HEK293T (cell line): ENCODE measurements around the gene LYPLAL1.
A peak's percentile ranks its signal among the peaks of the same experiment; 100 is the strongest.
"Not testable (repeated sequence)": the region's sequence is repeated elsewhere in the genome, so short reads cannot be mapped to it uniquely, and the experiment has no call there.

Experiments used
- CTCF ChIA-PET: fragments of 350-600 bp; formaldehyde crosslinking; extraction: SDS; loops from one replicate; lab custom pipeline; 2021; ENCODE audit warnings: antibody characterized with exemption, inconsistent platforms; lab: Yijun Ruan, JAX
- POLR2A ChIA-PET: fragments of 350-600 bp; formaldehyde crosslinking; extraction: SDS; loops from one replicate; lab custom pipeline; 2020; ENCODE audit warnings: antibody characterized with exemption, inconsistent platforms; lab: Yijun Ruan, JAX
- DNase-seq: peaks from one replicate; pipeline ENCODE4 v3.0.0; 2012; ENCODE audit warnings: mixed read lengths; ENCODE audit errors: extremely low spot score
- ARNT ChIP-seq: fragments of 450-650 bp; IDR thresholded peaks from 2 replicates; pipeline ENCODE4 v1.6.1; 2017; ENCODE audit warnings: mild to moderate bottlenecking
- BHLHE40 ChIP-seq: fragments of 450-650 bp; IDR thresholded peaks from 2 replicates; pipeline ENCODE4 v1.6.1; 2016; ENCODE audit warnings: mild to moderate bottlenecking, moderate library complexity, borderline replicate concordance
- CTBP1 ChIP-seq: fragments of 450-650 bp; IDR thresholded peaks from 2 replicates; pipeline ENCODE4 v1.6.1; 2016; ENCODE audit warnings: borderline replicate concordance
- ELF4 ChIP-seq: fragments of 450-650 bp; IDR thresholded peaks from 2 replicates; pipeline ENCODE4 v1.6.1; 2017; ENCODE audit warnings: antibody characterized with exemption
- FOXA1 ChIP-seq: fragments of 450-650 bp; IDR thresholded peaks from 2 replicates; pipeline ENCODE4 v1.6.1; 2016; ENCODE audit warnings: mild to moderate bottlenecking
- FOXK2 ChIP-seq: fragments of 450-650 bp; IDR thresholded peaks from 2 replicates; pipeline ENCODE4 v1.6.1; 2016; ENCODE audit warnings: mild to moderate bottlenecking
- FOXM1 ChIP-seq: fragments of 450-650 bp; IDR thresholded peaks from 2 replicates; pipeline ENCODE4 v1.6.1; 2017; ENCODE audit warnings: mild to moderate bottlenecking, borderline replicate concordance
- HDGF ChIP-seq: fragments of 450-650 bp; IDR thresholded peaks from 2 replicates; pipeline ENCODE4 v1.6.1; 2017; ENCODE audit warnings: antibody characterized with exemption, borderline replicate concordance
- L3MBTL2 ChIP-seq: fragments of 450-650 bp; conservative IDR thresholded peaks from 2 replicates; pipeline ENCODE4 v1.6.1; 2016; ENCODE audit warnings: mild to moderate bottlenecking
- LEF1 ChIP-seq: fragments of 450-650 bp; IDR thresholded peaks from 2 replicates; pipeline ENCODE4 v1.6.1; 2017; ENCODE audit warnings: mild to moderate bottlenecking, borderline replicate concordance
- NFRKB ChIP-seq: fragments of 450-650 bp; IDR thresholded peaks from 2 replicates; pipeline ENCODE4 v1.6.1; 2016; ENCODE audit warnings: mild to moderate bottlenecking, moderate library complexity
- PKNOX1 ChIP-seq: fragments of 450-650 bp; IDR thresholded peaks from 2 replicates; pipeline ENCODE4 v1.6.1; 2016
- SP1 ChIP-seq: fragments of 450-650 bp; IDR thresholded peaks from 2 replicates; pipeline ENCODE4 v1.6.1; 2017
- SUZ12 ChIP-seq: fragments of 450-650 bp; IDR thresholded peaks from 2 replicates; pipeline ENCODE4 v1.6.1; 2016; ENCODE audit warnings: mild to moderate bottlenecking
- TARDBP ChIP-seq: fragments of 450-650 bp; IDR thresholded peaks from 2 replicates; pipeline ENCODE4 v1.6.1; 2016
- ZNF384 ChIP-seq: fragments of 450-650 bp; IDR thresholded peaks from 2 replicates; pipeline ENCODE4 v1.6.1; 2016

LYPLAL1 gene

DNA sequence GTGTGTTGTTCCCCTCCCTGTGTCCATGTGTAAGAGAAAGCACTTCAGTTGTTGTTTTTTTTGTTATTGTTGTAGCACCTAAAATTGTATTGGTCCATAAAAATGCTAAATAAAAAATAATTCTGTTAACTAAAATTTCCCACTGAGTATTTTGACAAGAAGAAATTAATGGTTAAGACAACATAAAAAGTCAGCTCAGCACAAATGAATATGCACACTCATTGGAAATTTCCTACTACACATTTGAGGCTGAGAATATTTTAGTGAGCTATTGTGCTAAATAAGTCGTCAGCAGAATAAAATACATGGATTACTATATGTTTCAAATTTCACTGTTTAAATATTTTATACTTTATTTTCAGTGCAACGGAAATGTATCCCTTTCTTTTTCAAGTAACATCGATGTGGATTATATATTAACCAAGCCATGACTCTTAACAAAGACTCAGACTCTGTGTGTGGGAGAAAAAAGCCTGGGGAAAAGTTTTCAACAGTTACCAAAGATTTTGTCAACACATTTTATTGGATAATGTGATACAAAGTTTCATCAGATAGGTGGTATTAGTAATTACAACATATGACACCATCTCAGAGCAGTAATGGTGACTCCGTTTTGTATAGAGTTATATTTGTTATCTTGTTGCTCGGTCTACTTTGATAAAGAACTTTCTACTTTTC, 63.4 kb downstream of the LYPLAL1 start:
- no peak for DNase-seq
- POLR2A ChIA-PET, result no interaction called here
- CTCF ChIA-PET, result no interaction called here
- no peak for TF ChIP-seq LEF1
- TF ChIP-seq L3MBTL2, result no peak
- TF ChIP-seq ZNF384, result no peak
- TF ChIP-seq ELF4, result no peak
- TF ChIP-seq BHLHE40, result no peak
- TF ChIP-seq FOXA1, result no peak
- no peak for TF ChIP-seq HDGF
- no peak for TF ChIP-seq NFRKB

- DNase-seq, result no peak
- ChIA-PET CTCF (no interaction called here), POLR2A (no interaction called here)
- TF ChIP-seq L3MBTL2 (no peak), NFRKB (no peak), SUZ12 (no peak), SP1 (no peak), FOXK2 (no peak), LEF1 (no peak), PKNOX1 (no peak), ARNT (no peak), TARDBP (no peak), ELF4 (no peak), FOXM1 (no peak), HDGF (no peak), BHLHE40 (no peak), CTBP1 (no peak), ZNF384 (no peak), FOXA1 (no peak)
These were observed 65.8 kb downstream of the LYPLAL1 start for GRCh38 chr1:219239518-219239917.

DNA sequence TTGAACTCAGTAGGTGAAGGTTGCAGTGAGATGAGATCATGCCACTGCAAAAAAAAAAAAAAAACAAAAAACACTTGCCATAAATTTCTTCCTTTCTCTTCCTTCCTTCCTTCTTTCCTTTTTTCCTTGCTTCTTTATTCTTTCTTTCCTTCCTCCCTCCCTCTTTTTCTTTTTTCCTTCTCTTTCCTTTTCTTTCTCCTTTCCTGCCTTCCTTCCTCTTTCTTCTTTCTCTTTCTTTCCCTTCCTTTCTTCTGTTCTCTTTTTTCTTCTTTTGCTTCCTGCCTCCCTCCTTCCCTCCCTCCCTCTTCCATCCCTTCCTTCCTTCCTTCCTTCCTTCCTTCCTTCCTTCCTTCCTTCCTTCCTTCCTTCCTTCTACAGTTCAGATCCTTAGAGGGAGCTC, 71.2 kb downstream of the LYPLAL1 start:
- POLR2A ChIA-PET, result no interaction called here
- CTCF ChIA-PET, result no interaction called here
- TF ChIP-seq FOXM1 (no peak), ZNF384 (peak; percentile 21; the same call in 1 of the 2 replicates)

GRCh38 chr1:219247441-219247840, 73.8 kb downstream of the LYPLAL1 start:
- POLR2A ChIA-PET, result no interaction called here
- no peak for TF ChIP-seq SUZ12
- CTCF ChIA-PET, result interaction anchor here (0.7 kb wide), 1 partner anchor 138 kb away, joined by 3 read pairs; no protein-coding TSS in a partner anchor
- DNase-seq, result no peak

More for the DNA sequence above, 71.2 kb downstream of the LYPLAL1 start:
- DNase-seq, result no peak

- CTCF ChIA-PET, DNase-seq, POLR2A ChIA-PET: not testable (repeated sequence)
These were observed 76.8 kb downstream of the LYPLAL1 start for GRCh38 chr1:219250468-219250867.

DNA sequence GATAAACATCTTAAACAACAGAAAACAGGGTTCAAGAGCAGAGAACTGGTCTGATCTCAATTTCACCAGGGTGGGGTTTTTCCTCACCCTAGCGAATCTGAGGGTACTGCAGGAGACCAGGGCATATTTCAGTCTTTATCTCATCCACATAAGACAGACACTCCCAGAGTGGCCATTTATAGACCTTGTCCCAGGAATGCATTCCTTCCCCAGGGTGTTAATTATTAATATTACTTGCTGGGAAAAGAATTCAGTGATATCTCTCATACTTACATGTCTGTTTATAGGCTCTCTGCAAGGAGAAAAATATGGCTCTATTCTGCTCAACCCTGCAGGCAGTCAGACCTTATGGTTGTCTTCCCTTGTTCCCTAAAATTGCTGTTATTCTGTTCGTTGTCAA, 84.1 kb downstream of the LYPLAL1 start:
- ChIA-PET POLR2A (no interaction called here), CTCF (no interaction called here)
- DNase-seq, result no peak
- TF ChIP-seq FOXK2 (no peak), ZNF384 (no peak), ARNT (no peak), FOXM1 (no peak), BHLHE40 (no peak), PKNOX1 (no peak), SP1 (no peak), SUZ12 (no peak), HDGF (no peak), FOXA1 (no peak), LEF1 (no peak), L3MBTL2 (no peak), TARDBP (no peak), NFRKB (no peak), ELF4 (no peak), CTBP1 (no peak)

GRCh38 chr1:219261454-219261853, 87.8 kb downstream of the LYPLAL1 start:
- ChIA-PET CTCF (no interaction called here), POLR2A (no interaction called here)
- no peak for DNase-seq
- TF ChIP-seq ZNF384 (no peak), FOXM1 (no peak), LEF1 (no peak), ELF4 (no peak), HDGF (no peak)
